A673 (cell line): ENCODE measurements around the gene CPHXL2. TPM values are rescaled to one million over a fixed set of nuclear protein-coding genes. Genes with fewer than 3 reads are reported as not detected.

Experiments
- BruUV-seq: library from RNA; stranded (reverse); fragments of 400-500 nt; replicated peaks from 2 replicates; lab custom pipeline; 2021; lab: Mats Ljungman, UMichigan
- CTCF ChIA-PET: fragments of 300-600 bp; sonication (Branson Sonifier 250); formaldehyde crosslinking; loops from one replicate; lab custom pipeline; 2022; ENCODE audit warnings: antibody characterized with exemption; lab: Charles Lee
- POLR2A ChIA-PET: fragments of 300-600 bp; sonication (Branson Sonifier 250); formaldehyde crosslinking; loops from one replicate; lab custom pipeline; 2022; ENCODE audit warnings: antibody characterized with exemption; ENCODE audit not compliant: low non-redundant PET; lab: Charles Lee
- DNase-seq: peaks from one replicate; pipeline ENCODE4 v3.0.0-alpha.2; 2015; ENCODE audit warnings: low spot score
- H3K27ac ChIP-seq: fragments of 200-600 bp; sonication (generic); 2 replicates; pipeline ENCODE4 v1.5.1; 2016; ENCODE audit warnings: mixed run types, low read depth, mild to moderate bottlenecking, mixed read lengths, antibody characterized with exemption, low read length; ENCODE audit not compliant: poor library complexity, severe bottlenecking
- H3K27me3 ChIP-seq: fragments of 200-600 bp; sonication (generic); replicated peaks from 2 replicates; pipeline ENCODE4 v1.6.1; 2017; ENCODE audit warnings: mixed run types, low read depth, mild to moderate bottlenecking, mixed read lengths, antibody characterized with exemption, low read length; ENCODE audit not compliant: insufficient read depth, poor library complexity
- H3K36me3 ChIP-seq: fragments of 200-600 bp; sonication (generic); 2 replicates; pipeline ENCODE4 v1.6.1; 2016; ENCODE audit warnings: mixed run types, mild to moderate bottlenecking, mixed read lengths, antibody characterized with exemption, low read length; ENCODE audit not compliant: insufficient read depth, poor library complexity, severe bottlenecking
- H3K4me1 ChIP-seq: fragments of 200-600 bp; sonication (generic); 2 replicates; pipeline ENCODE4 v1.6.1; 2017; ENCODE audit warnings: mixed run types, mild to moderate bottlenecking, mixed read lengths, antibody characterized with exemption, low read length; ENCODE audit not compliant: insufficient read depth, poor library complexity, severe bottlenecking
- H3K4me3 ChIP-seq: fragments of 200-600 bp; sonication (generic); 2 replicates; pipeline ENCODE4 v1.5.1; 2016; ENCODE audit warnings: low read depth, mixed run types, mild to moderate bottlenecking, mixed read lengths, low read length; ENCODE audit not compliant: poor library complexity, severe bottlenecking
- H3K9me3 ChIP-seq: fragments of 200-600 bp; sonication (generic); 2 replicates; pipeline ENCODE4 v1.6.1; 2016; ENCODE audit warnings: mixed run types, low read depth, mild to moderate bottlenecking, mixed read lengths, antibody characterized with exemption, low read length; ENCODE audit not compliant: poor library complexity, severe bottlenecking
- CTCF ChIP-seq: fragments of 300-800, 200-600 bp; sonication (generic); conservative IDR thresholded peaks from 2 replicates; pipeline ENCODE4 v1.5.1; 2017; ENCODE audit warnings: low read depth, mild to moderate bottlenecking, antibody characterized with exemption, low read length, moderate library complexity, mixed read lengths
- EZH2 ChIP-seq: fragments of 200-600 bp; sonication (generic); IDR thresholded peaks from 2 replicates; pipeline ENCODE4 v1.6.1; 2017; ENCODE audit warnings: borderline replicate concordance, low read depth, mild to moderate bottlenecking, mixed read lengths, antibody characterized with exemption, low read length; ENCODE audit not compliant: poor library complexity, severe bottlenecking
- intact Hi-C: fragments of 100-400 bp; cut with micrococcal nuclease; formaldehyde crosslinking; loops from one replicate; pipeline ENCODE4 v1.10.0; 2022; ENCODE audit not compliant: unreplicated experiment
- total RNA-seq: library from RNA; stranded (reverse); gene quantifications from 2 replicates; pipeline ENCODE4 v1.2.3, GENCODE V29; 2021

The CPHXL2 gene
- total RNA-seq, 1 experiment from 2014 or later, result not detected

GRCh38 chr16:75648265-75649076 lies 28.3 kb downstream of the CPHXL2 start:
- H3K4me3 ChIP-seq, result peak overlapping the region; percentile 95
- ChIA-PET CTCF (no interaction called here), POLR2A (interaction anchor here (0.6 kb wide), 1 partner anchor 15 kb away, joined by 8 read pairs; no protein-coding TSS in a partner anchor)
- H3K36me3 ChIP-seq, result peaks cover 25% of the 10 kb centered on the region
- TF ChIP-seq EZH2 (no peak), CTCF (no peak)
- no peaks in the 10 kb centered on the region for H3K9me3 ChIP-seq
- no TSS peak for BruUV-seq
- intact Hi-C loops, result loop anchor here (5.0 kb wide), 1 partner anchor 114 kb away; no protein-coding TSS in a partner anchor
- H3K27ac ChIP-seq, result peak overlapping the region; percentile 86
- peaks cover 27% of the 10 kb centered on the region for H3K4me1 ChIP-seq
- H3K27me3 ChIP-seq, result no peaks in the 10 kb centered on the region
- DNase-seq, result peak; percentile 89

GRCh38 chr16:75647492-75648264 lies 29.1 kb downstream of the CPHXL2 start, which contains the start of the genes KARS1 and TERF2IP:
Gene KARS1 (minus strand): TSS chr16:75647665. CDS start chr16:75647639, 26 bp downstream.
Gene TERF2IP (plus strand): TSS chr16:75647773. CDS start chr16:75647883, 110 bp downstream.
- ChIA-PET CTCF (no interaction called here), POLR2A (interaction anchor here (0.5 kb wide), 1 partner anchor 69 kb away, joined by 3 read pairs; no protein-coding TSS in a partner anchor)
- peak within 1 kb of the TSS; percentile 86 for H3K27ac ChIP-seq
- H3K36me3 ChIP-seq, result peaks cover 29% of the 10 kb centered on the region
- TF ChIP-seq EZH2 (no peak), CTCF (no peak)
- peak within 1 kb of the TSS; percentile 95 for H3K4me3 ChIP-seq
- no TSS peak for BruUV-seq
- H3K27me3 ChIP-seq, result no peaks in the 10 kb centered on the region
- H3K4me1 ChIP-seq, result peaks cover 27% of the 10 kb centered on the region
- peak; percentile 96 for DNase-seq
- intact Hi-C loops, result loop anchor here (2.0 to 5.0 kb wide), 2 partner anchors 23 to 115 kb away; no protein-coding TSS in a partner anchor
- no peaks in the 10 kb centered on the region for H3K9me3 ChIP-seq

GRCh38 chr16:75647112-75647491 lies 29.7 kb downstream of the CPHXL2 start:
- H3K27ac ChIP-seq, result peak overlapping the region; percentile 86

More at GRCh38 chr16:75647112-75647491, 29.7 kb downstream of the CPHXL2 start:
- H3K36me3 ChIP-seq, result peaks cover 33% of the 10 kb centered on the region
- intact Hi-C loops, result loop anchor here (2.0 to 5.0 kb wide), 2 partner anchors 22 to 115 kb away; no protein-coding TSS in a partner anchor
- ChIA-PET CTCF (no interaction called here), POLR2A (interaction anchor here (0.5 kb wide), 1 partner anchor 68 kb away, joined by 3 read pairs; no protein-coding TSS in a partner anchor)
- H3K9me3 ChIP-seq, result no peaks in the 10 kb centered on the region
- BruUV-seq, result TSS peak; percentile 48
- TF ChIP-seq EZH2, result no peak
- TF ChIP-seq CTCF, result no peak
- H3K27me3 ChIP-seq, result no peaks in the 10 kb centered on the region
- peaks cover 27% of the 10 kb centered on the region for H3K4me1 ChIP-seq
- no peak for DNase-seq
- peak overlapping the region; percentile 95 for H3K4me3 ChIP-seq
